GM10266 (cell line): Measurements from ENCODE around the gene PRPSAP1.
"Not testable (repeated sequence)": the region's sequence is repeated elsewhere in the genome, so short reads cannot be mapped to it uniquely, and the experiment has no call there.

Source experiments
- DNase-seq: peaks from one replicate; pipeline ENCODE4 v3.0.0; 2012; ENCODE audit errors: extremely low spot score
- TF ChIP-seq, protein P1 (sequence below): IDR thresholded peaks from 2 replicates; pipeline ENCODE4 v1.5.1; 2012; ENCODE audit warnings: mild to moderate bottlenecking, low read depth; ENCODE audit not compliant: control insufficient read depth, insufficient read depth; ENCODE audit errors: missing control alignments

Gene PRPSAP1

DNA sequence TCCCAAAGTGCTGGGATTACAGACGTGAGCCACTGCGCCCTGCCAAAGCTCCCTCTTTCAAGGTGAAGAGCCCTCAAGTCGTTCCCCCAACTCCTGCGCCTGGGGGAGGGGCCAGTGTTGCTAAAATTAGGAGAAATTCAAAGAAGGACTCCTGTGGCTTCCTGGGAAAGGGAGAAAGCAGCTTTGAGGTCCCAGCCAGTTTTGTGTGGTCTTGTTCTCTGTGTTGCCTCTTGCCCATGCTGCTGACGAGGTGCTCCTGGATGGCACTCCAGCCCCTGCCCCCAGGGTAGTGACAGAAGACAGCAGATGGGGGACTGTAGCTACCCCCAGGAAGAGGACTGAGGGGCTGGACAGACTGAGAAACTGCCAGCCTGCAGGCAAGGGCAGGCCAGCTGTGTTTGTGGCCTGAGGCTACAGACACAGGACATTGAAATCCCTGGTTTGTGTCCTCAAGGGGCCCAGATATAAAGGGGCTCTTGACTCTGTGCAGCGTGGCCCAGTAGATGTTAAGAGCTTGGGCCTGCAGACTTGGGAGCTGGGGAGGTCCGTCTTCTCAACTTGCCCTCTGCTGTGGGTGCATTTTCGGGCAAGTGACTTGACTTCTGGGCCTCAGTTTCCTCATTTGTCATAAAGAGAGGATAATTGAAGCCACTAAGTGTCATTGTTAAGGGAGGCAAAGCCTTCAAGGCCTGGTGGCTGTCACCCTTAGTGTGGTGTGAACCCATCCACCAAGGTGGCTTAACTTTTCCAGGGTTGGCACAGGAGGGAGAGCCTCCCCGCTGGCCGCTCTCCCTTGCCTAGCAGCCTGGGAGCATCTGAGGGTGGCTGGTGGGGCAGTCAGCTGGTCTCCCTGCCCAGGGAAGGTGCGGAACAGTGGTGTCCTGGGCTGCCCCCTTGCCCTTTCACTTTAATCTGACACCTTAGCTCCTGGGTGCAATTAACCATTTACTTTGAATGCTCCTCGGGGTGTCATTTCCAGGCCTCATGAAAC is 84.4 kb downstream of the PRPSAP1 start:
- TF ChIP-seq, protein P1, sequence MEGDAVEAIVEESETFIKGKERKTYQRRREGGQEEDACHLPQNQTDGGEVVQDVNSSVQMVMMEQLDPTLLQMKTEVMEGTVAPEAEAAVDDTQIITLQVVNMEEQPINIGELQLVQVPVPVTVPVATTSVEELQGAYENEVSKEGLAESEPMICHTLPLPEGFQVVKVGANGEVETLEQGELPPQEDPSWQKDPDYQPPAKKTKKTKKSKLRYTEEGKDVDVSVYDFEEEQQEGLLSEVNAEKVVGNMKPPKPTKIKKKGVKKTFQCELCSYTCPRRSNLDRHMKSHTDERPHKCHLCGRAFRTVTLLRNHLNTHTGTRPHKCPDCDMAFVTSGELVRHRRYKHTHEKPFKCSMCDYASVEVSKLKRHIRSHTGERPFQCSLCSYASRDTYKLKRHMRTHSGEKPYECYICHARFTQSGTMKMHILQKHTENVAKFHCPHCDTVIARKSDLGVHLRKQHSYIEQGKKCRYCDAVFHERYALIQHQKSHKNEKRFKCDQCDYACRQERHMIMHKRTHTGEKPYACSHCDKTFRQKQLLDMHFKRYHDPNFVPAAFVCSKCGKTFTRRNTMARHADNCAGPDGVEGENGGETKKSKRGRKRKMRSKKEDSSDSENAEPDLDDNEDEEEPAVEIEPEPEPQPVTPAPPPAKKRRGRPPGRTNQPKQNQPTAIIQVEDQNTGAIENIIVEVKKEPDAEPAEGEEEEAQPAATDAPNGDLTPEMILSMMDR: no peak
- DNase-seq: no peak

DNA sequence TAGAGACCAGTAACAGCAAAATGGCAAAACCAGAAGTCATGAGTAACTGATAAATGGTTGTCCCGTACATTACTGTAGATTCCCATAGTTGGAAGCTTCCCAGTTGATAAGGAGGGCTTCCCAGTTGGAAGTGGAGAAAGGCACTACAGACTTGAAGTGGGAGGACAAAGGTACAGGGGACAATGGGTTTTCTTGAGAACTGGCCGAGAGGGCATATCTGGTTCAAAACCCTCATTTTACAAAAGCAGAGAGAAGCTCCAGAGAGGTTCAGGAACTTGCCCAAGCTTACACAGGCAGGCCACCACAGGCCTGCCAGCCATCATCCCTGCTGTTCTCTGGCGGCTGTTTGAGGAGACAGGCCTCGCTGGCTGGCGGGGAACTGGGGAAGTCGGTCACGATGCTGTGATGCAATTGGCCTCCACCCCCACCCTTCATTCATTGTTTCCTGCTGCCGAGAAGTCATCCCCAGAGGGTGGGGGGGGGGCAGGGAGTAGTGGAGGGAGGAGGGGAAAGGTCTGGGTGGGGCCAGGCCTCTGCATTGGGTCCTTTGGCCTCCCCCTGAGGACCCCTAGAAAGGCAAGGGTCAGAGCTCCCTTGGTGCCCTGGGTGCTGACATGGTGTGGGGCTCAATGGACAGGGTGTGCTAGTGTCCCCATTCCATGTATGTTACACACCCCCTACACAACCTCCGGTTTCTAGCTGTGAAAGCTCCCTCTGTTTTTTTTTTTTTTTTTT is 85.5 kb downstream of the PRPSAP1 start:
- DNase-seq: peak; percentile 71
- TF ChIP-seq, protein P1: no peak

DNA sequence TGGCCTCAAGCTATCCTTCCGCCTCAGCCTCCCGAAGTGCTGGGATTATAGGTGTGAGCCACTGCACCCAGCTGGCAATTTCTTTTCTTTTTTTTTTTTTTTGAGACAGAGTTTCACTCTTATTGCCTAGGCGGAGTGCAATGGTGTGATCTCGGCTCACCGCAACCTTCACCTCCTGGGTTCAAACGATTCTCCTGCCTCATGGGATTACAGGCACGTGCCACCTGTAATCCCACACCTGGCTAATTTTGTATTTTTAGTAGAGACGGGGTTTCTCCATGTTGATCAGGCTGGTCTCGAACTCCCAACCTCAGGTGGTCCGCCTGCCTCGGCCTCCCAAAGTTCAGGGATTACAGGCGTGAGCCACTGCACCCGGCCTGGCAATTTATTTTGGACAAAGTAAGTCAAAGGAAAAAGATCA is 86.1 kb downstream of the PRPSAP1 start:
- not testable (repeated sequence) for DNase-seq

DNA sequence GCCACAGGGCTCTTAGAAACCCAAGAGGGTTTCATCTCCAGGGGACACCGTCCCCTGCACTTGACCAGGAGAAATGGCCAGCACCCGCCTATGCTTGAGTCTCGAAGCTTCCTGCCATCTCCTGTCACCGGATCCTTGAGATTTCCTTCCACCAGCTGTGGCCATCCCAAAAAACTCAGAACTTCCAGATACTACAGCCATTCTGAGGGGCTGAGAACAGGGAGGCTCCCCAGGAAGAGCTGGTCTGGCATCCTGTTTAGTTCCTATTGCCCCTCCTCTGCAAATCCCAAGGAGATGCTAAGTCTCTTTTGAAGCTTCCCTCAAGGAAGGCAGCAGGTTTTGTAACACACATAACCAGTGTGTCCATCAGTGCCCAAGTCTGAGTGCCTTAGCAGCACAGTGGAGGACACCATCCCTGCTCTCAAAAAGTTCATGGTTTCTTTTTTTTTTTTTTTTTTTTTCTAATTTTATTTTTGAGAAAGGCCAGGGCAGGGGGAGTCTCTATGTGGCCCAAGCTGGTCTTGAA is 86.6 kb downstream of the PRPSAP1 start:
- DNase-seq: no peak
- TF ChIP-seq, protein P1: no peak

DNA sequence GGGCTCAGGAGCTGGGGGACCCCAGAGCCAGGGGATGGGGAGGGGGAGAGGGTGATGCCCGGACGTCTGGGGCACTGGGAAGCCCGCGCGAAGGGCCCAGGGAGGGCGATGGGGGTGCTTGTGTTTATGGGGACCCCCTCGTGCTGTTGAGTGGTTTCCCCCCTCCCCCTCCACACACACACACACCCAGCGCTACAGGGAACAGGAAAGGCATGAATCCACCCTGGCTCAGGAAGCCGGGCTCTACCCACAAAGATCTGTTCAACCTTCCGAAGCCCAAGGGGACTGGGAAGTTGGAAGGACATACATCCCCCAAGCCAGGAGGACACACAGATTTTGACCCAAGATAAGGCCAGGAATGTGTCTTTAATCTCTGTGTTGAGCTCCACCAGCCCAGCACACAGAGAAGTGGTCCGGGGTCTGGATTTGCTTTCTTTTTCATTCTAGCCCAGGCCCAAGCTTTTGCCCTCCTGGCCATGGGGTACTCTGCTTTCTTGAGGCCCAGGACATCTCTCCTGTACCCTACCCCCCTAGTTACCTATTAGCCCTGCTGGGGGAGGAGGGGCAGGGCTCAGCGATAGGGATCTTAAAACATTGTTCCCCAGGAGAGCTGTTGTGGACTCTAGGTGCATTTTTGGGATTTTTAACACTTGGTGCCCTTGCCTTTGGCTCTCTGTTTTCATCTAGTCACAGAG is 87.3 kb downstream of the PRPSAP1 start:
- TF ChIP-seq, protein P1: no peak
- no peak for DNase-seq

DNA sequence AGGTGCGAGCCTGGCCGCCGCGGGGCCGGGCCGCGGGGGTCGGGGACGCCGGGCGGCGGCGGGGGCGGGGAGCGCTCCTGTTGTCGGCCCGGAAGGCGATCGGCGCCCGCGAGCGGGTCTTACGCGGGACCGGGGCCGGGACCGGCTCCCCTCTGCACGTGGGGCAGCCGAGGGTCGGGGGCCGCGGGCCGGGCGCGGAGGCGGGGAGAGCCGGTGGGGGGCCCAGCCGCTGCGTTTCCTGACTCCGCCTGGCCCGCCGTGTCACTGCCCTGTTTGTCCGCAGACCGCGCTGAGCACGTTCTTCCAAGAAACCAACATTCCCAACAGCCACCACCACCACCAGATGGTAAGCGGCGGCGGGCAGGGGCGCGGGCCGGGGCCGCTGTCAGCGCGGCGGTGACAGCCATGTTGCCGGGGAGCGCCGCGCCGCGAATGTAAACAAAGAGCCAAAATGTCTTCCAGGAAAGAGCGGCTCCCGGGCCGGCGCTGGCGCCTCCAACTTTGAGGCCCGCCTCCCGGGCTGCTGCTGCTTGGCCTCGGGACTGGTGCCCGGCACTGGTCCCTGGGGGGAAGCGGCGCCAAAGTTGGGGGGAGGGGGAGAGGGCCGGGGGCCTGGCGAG is 88.0 kb downstream of the PRPSAP1 start:
- TF ChIP-seq, protein P1: no peak
- DNase-seq: no peak
